ENCODE data around the gene RALGAPB.

The RALGAPB gene

DNA sequence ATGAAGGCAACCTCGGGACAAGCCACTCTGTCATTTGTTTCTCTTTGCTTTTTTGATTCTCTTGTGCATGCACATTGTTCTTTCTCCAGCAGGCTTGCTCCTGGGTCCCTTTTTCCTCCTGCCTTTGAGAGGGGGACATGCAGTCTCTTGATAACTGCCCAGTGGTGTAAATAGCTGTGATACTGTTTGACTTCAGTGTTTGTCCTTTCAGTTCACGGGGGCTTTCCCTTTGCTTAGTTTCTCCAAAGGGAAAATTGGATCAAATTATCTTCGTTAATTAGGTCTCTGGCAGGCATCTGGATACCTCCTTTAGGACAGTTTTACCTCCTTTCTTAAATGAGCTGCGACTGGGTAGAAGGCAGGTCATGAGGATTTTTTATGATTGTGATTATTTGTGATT, 41.5 kb downstream of the RALGAPB start:
- ChIA-PET POLR2A (no interaction called here), CTCF (interaction anchor here (1.2 to 1.6 kb wide), 2 partner anchors 11 to 17 kb away, joined by 3 read pairs; no protein-coding TSS in a partner anchor)
- TF ChIP-seq, protein P1, sequence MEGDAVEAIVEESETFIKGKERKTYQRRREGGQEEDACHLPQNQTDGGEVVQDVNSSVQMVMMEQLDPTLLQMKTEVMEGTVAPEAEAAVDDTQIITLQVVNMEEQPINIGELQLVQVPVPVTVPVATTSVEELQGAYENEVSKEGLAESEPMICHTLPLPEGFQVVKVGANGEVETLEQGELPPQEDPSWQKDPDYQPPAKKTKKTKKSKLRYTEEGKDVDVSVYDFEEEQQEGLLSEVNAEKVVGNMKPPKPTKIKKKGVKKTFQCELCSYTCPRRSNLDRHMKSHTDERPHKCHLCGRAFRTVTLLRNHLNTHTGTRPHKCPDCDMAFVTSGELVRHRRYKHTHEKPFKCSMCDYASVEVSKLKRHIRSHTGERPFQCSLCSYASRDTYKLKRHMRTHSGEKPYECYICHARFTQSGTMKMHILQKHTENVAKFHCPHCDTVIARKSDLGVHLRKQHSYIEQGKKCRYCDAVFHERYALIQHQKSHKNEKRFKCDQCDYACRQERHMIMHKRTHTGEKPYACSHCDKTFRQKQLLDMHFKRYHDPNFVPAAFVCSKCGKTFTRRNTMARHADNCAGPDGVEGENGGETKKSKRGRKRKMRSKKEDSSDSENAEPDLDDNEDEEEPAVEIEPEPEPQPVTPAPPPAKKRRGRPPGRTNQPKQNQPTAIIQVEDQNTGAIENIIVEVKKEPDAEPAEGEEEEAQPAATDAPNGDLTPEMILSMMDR (IDR thresholded peaks at IDR 0.05; ENCODE audit: control extremely low read depth, extremely low read depth, low read depth, missing control alignments), result no peak
- no peak for DNase-seq (ENCODE audit: extremely low spot score)

DNA sequence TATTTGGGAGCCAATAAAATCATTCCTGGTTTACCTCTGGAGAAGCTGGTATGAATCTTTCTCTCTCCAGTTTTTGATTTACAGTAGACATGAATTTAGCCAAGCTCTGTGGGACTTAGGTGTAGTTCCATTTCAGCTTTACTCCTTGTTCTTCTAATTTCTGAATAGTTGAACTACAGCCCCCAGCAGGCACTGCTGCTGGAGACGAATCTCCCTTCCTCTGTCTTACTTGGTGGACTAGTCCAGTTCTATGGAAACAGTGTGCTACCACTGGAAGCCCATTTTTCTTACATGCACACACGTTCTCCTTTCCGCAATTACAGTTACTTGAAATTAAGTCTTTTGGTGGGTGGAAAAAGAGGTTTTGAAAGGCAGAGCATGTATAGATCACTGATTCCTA, 42.3 kb downstream of the RALGAPB start:
- POLR2A ChIA-PET, result no interaction called here
- TF ChIP-seq, protein P1 (IDR thresholded peaks at IDR 0.05; ENCODE audit: control extremely low read depth, extremely low read depth, low read depth, missing control alignments), result no peak
- CTCF ChIA-PET, result interaction anchor here (1.2 to 1.6 kb wide), 3 partner anchors 12 to 29 kb away, joined by 3 read pairs; no protein-coding TSS in a partner anchor
- no peak for DNase-seq (ENCODE audit: extremely low spot score)

DNA sequence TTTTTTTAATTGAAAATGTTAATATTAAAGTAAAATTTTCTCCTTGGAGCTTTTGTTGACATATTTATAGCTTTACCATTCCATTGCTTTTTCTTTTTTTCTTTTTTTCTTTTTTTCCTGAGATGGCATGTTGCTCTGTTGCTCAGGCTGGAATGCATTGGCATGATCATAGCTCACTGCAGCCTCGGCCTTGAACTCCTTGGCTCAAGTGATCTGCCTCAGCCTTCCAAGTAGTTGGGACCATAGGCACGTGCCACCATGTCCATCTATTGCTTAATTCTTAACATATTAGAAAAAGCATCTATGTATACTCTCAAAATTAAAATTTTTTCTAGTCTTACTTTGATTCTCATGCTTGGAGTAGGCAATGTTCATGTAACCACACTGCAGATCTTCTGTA, 43.0 kb downstream of the RALGAPB start:
- DNase-seq (ENCODE audit: extremely low spot score), result no peak
- POLR2A ChIA-PET, result no interaction called here
- CTCF ChIA-PET, result interaction anchor here (1.3 to 1.6 kb wide), 4 partner anchors 10 to 44 kb away, joined by 3 to 5 read pairs (median 3); no protein-coding TSS in a partner anchor

DNA sequence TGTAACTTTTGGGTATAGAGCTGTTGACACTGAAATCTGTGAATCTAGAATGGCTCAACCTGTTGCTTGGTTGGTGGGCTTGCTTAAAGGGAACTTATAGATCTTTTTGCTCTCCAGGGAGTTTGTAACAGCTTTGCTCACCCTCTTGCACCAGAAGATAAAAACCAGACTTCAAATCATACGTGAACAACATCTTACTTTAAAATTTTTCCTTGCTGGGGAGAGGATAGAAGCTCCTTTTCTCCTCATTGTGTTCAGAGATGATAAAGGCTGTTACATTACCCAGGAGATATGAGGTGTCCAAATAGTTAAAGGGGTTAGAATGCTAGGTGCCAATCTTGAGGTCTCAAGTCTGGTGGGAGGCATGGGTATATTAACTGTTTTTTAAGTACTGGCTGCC, 46.8 kb downstream of the RALGAPB start:
- CTCF ChIA-PET, result interaction anchor here (0.8 to 3.1 kb wide), 5 partner anchors 11 to 48 kb away, joined by 3 to 11 read pairs (median 3); no protein-coding TSS in a partner anchor

More for the DNA sequence above, 43.0 kb downstream of the RALGAPB start:
- TF ChIP-seq, protein P1 (IDR thresholded peaks at IDR 0.05; ENCODE audit: control extremely low read depth, extremely low read depth, low read depth, missing control alignments), result no peak

DNA sequence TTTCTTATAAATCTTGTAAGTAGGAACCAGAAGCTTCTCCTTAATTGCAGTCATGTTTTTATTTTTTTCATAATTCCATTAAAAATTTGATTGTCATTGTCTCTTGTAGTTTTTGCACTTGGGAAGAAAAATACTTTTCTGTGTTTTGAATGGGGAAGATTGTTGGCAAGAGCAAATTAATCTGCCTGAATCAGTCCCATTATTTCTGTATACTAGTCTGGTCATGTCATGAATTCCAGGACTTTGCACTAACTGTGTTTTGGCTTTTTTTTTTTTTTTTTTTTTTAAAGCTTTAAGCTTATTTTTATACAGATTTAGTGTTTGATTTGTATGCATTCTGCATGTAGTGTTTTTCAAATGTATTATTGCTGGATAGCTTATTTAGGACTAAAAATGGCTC, 47.6 kb downstream of the RALGAPB start:
- ChIA-PET POLR2A (no interaction called here), CTCF (interaction anchor here (1.0 to 3.1 kb wide), 5 partner anchors 10 to 529 kb away, joined by 3 to 11 read pairs (median 4); no protein-coding TSS in a partner anchor)
- no peak for DNase-seq (ENCODE audit: extremely low spot score)
- TF ChIP-seq, protein P1 (IDR thresholded peaks at IDR 0.05; ENCODE audit: control extremely low read depth, extremely low read depth, low read depth, missing control alignments), result no peak

More for the DNA sequence above, 46.8 kb downstream of the RALGAPB start:
- DNase-seq (ENCODE audit: extremely low spot score), result no peak
- POLR2A ChIA-PET, result no interaction called here
- TF ChIP-seq, protein P1 (IDR thresholded peaks at IDR 0.05; ENCODE audit: control extremely low read depth, extremely low read depth, low read depth, missing control alignments), result no peak

DNA sequence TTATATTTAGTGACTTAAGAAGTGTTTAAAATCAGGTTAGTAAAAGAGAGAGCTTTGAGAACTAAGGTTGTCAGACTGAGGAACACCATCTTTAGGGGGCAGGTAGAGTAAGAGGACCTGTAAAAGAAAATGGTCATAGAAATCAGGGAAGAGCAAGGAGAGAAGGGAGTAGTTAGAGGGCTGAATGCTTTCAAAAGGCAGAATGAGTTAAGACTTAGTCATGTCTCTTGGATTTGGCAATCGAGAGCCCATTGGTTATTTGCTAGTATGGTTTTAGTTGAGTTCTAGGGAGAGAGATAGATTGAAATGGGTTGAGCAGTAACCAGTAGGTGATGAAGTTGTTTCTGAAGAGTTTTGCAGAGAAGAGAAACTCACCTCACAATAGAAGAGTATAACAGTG, 51.1 kb downstream of the RALGAPB start:
- ChIA-PET CTCF (no interaction called here), POLR2A (no interaction called here)
- TF ChIP-seq, protein P1 (IDR thresholded peaks at IDR 0.05; ENCODE audit: control extremely low read depth, extremely low read depth, low read depth, missing control alignments), result no peak
- no peak for DNase-seq (ENCODE audit: extremely low spot score)
